SH-SY5Y (cell line): ENCODE data around the gene PTCD1.

Experiments
- GATA2 ChIP-seq: IDR thresholded peaks from 2 replicates; pipeline ENCODE4 v1.6.1; 2011; ENCODE audit warnings: mild to moderate bottlenecking, low read depth, low read length
- GATA3 ChIP-seq: IDR thresholded peaks from 2 replicates; pipeline ENCODE4 v1.6.1; 2011; ENCODE audit warnings: low read depth, mild to moderate bottlenecking, low read length, moderate library complexity

GRCh38 chr7:99389772-99390171, 48.8 kb downstream of the PTCD1 start:
- TF ChIP-seq GATA2 (no peak), GATA3 (no peak)
